HUES48 (cell line): Measurements from ENCODE around the gene CCDC57.

Experiments
- H3K27ac ChIP-seq: one replicate; pipeline ENCODE4 v1.7.0; 2013; ENCODE audit warnings: low read depth, low read length, inconsistent platforms
- H3K27me3 ChIP-seq: 2 replicates; pipeline ENCODE4 v1.6.1; 2013; ENCODE audit warnings: mild to moderate bottlenecking, low read length; ENCODE audit not compliant: control insufficient read depth, insufficient read depth
- H3K36me3 ChIP-seq: 2 replicates; pipeline ENCODE4 v1.6.1; 2013; ENCODE audit warnings: low read length; ENCODE audit not compliant: control insufficient read depth, insufficient read depth
- H3K4me1 ChIP-seq: 2 replicates; pipeline ENCODE4 v1.6.1; 2013; ENCODE audit warnings: mild to moderate bottlenecking, low read length; ENCODE audit not compliant: control insufficient read depth, insufficient read depth
- H3K4me3 ChIP-seq: 2 replicates; pipeline ENCODE4 v1.5.1; 2013; ENCODE audit warnings: mild to moderate bottlenecking, low read depth, low read length
- H3K9ac ChIP-seq: 2 replicates; pipeline ENCODE4 v1.6.1; 2013; ENCODE audit warnings: mild to moderate bottlenecking, low read depth, low read length, moderate library complexity
- H3K9me3 ChIP-seq: 2 replicates; pipeline ENCODE4 v1.6.1; 2013; ENCODE audit warnings: low read length; ENCODE audit not compliant: control insufficient read depth, insufficient read depth

Gene CCDC57

GRCh38 chr17:82062076-82062983, 150.3 kb downstream of the CCDC57 start:
- no peaks in the 10 kb centered on the region for H3K27me3 ChIP-seq

GRCh38 chr17:82061047-82061925, 151.4 kb downstream of the CCDC57 start:
- H3K4me1 ChIP-seq, result no peaks in the 10 kb centered on the region
- H3K9ac ChIP-seq, result no peak overlapping the region
- H3K27ac ChIP-seq, result no peak overlapping the region
- H3K9me3 ChIP-seq, result no peaks in the 10 kb centered on the region
- no peaks in the 10 kb centered on the region for H3K27me3 ChIP-seq
- H3K36me3 ChIP-seq, result peaks cover 77% of the 10 kb centered on the region
- H3K4me3 ChIP-seq, result no peak overlapping the region

More at GRCh38 chr17:82062076-82062983, 150.3 kb downstream of the CCDC57 start:
- H3K4me1 ChIP-seq, result no peaks in the 10 kb centered on the region
- no peak overlapping the region for H3K27ac ChIP-seq
- peaks cover 67% of the 10 kb centered on the region for H3K36me3 ChIP-seq
- no peak overlapping the region for H3K4me3 ChIP-seq
- no peaks in the 10 kb centered on the region for H3K9me3 ChIP-seq
- H3K9ac ChIP-seq, result no peak overlapping the region

- Histone ChIP-seq H3K36me3 (peaks cover 84% of the 10 kb centered on the region), H3K9me3 (no peaks in the 10 kb centered on the region), H3K9ac (no peak overlapping the region), H3K4me1 (no peaks in the 10 kb centered on the region), H3K27ac (no peak overlapping the region), H3K27me3 (no peaks in the 10 kb centered on the region), H3K4me3 (no peak overlapping the region)
These were observed 152.0 kb downstream of the CCDC57 start for GRCh38 chr17:82060614-82061013.

- H3K9me3 ChIP-seq, result no peaks in the 10 kb centered on the region
- H3K9ac ChIP-seq, result no peak overlapping the region
- peaks cover 90% of the 10 kb centered on the region for H3K36me3 ChIP-seq
- H3K4me1 ChIP-seq, result no peaks in the 10 kb centered on the region
- no peaks in the 10 kb centered on the region for H3K27me3 ChIP-seq
- no peak overlapping the region for H3K4me3 ChIP-seq
- H3K27ac ChIP-seq, result no peak overlapping the region
These were observed 152.7 kb downstream of the CCDC57 start for GRCh38 chr17:82060001-82060380.

GRCh38 chr17:82059272-82060000, 153.2 kb downstream of the CCDC57 start:
- Histone ChIP-seq H3K9ac (no peak overlapping the region), H3K36me3 (peaks cover 95% of the 10 kb centered on the region), H3K27ac (no peak overlapping the region), H3K4me3 (no peak overlapping the region), H3K9me3 (no peaks in the 10 kb centered on the region), H3K27me3 (no peaks in the 10 kb centered on the region), H3K4me1 (no peaks in the 10 kb centered on the region)

GRCh38 chr17:82058855-82059249, 153.8 kb downstream of the CCDC57 start:
- no peaks in the 10 kb centered on the region for H3K9me3 ChIP-seq
- H3K4me3 ChIP-seq, result no peak overlapping the region
- no peaks in the 10 kb centered on the region for H3K27me3 ChIP-seq
- peaks cover 95% of the 10 kb centered on the region for H3K36me3 ChIP-seq
- no peak overlapping the region for H3K27ac ChIP-seq
- H3K9ac ChIP-seq, result no peak overlapping the region
- no peaks in the 10 kb centered on the region for H3K4me1 ChIP-seq

- H3K27ac ChIP-seq, result no peak overlapping the region
- peaks cover 95% of the 10 kb centered on the region for H3K36me3 ChIP-seq
- no peak overlapping the region for H3K9ac ChIP-seq
These were observed 154.3 kb downstream of the CCDC57 start for GRCh38 chr17:82058230-82058854.

GRCh38 chr17:82056729-82057621, 155.7 kb downstream of the CCDC57 start:
- Histone ChIP-seq H3K36me3 (peaks cover 82% of the 10 kb centered on the region), H3K9ac (no peak overlapping the region), H3K9me3 (no peaks in the 10 kb centered on the region), H3K27me3 (no peaks in the 10 kb centered on the region), H3K4me3 (no peak overlapping the region), H3K27ac (no peak overlapping the region), H3K4me1 (no peaks in the 10 kb centered on the region)

More at GRCh38 chr17:82058230-82058854, 154.3 kb downstream of the CCDC57 start:
- no peaks in the 10 kb centered on the region for H3K27me3 ChIP-seq
- H3K4me3 ChIP-seq, result no peak overlapping the region
- no peaks in the 10 kb centered on the region for H3K9me3 ChIP-seq
- no peaks in the 10 kb centered on the region for H3K4me1 ChIP-seq

GRCh38 chr17:82055965-82056728, 156.5 kb downstream of the CCDC57 start:
- H3K9ac ChIP-seq, result no peak overlapping the region
- no peak overlapping the region for H3K27ac ChIP-seq
- no peak overlapping the region for H3K4me3 ChIP-seq
- peaks cover 75% of the 10 kb centered on the region for H3K36me3 ChIP-seq
- no peaks in the 10 kb centered on the region for H3K4me1 ChIP-seq
- H3K9me3 ChIP-seq, result no peaks in the 10 kb centered on the region
- H3K27me3 ChIP-seq, result no peaks in the 10 kb centered on the region
